D341Med (cell line): ENCODE data around the gene MKKS.

Source experiments
- DNase-seq: peaks from one replicate; pipeline ENCODE4 v3.0.0; 2012; ENCODE audit warnings: low spot score

MKKS gene

GRCh38 chr20:10433623-10434466 lies at the start of gene MKKS:
MKKS (minus strand) TSS chr20:10434222; CDS start chr20:10413514, 20,708 bp downstream.
- peak; percentile 91 for DNase-seq

DNA sequence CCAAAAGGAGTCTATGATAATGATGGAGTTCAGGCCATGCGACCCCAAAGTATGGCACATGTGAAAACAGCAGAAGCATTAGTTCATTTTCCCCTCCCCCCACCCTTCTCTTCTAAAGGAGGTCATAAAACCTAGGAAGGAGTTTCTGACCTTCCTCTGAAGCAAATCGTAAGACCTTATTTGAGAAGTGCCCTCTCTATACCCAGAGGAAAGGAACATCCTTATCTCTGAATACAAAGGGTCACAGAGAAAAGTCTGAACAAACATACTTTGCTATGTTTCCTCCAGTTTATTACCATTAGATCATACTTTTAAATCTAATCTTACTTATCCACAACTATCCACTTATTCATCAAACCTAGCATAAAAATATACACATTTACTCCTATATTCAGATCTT lies 49.7 kb upstream of the MKKS start:
- no peak for DNase-seq

GRCh38 chr20:10481676-10482075 lies 47.7 kb upstream of the MKKS start:
- no peak for DNase-seq

DNA sequence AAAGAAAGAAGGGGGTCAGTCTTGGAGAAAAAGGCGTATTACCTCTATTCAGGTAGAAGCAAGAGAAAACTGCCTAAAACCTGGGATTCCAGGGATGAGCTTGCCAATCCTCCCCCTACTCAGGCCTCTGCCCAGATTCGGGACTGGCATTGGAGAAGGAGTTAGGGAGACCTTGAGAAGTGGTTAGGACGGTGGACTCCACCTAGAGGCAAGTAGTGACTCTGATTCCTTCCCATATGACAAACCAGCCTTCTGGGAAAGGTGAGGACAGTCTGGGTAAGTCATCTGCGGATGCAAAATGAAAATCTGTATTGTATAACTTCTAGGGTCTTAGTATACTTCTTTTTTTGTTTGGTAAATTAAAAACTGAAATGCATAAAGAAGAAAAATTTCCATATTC lies 44.9 kb upstream of the MKKS start:
- DNase-seq = no peak

DNA sequence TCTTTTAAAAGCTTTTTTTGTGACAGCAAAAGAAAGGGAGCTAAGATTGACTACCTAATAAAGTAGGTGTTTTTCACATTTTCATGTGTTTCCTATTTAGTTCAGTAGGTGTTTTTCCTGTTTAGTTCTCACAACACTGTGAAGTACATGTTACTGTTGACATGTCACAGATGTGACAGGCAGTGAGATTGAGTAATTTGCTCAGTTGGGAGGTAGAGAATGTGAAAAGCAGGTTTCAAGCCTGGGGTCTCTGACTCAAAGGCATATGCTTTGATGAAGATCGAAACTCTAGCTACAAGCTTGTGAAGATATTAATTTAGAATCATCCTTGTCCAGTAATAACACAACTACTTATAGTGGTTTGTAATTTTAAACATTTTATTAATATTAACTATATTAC lies 44.2 kb upstream of the MKKS start:
- DNase-seq = no peak

- no peak for DNase-seq
Observed at GRCh38 chr20:10476319-10476724, 42.3 kb upstream of the MKKS start.

DNA sequence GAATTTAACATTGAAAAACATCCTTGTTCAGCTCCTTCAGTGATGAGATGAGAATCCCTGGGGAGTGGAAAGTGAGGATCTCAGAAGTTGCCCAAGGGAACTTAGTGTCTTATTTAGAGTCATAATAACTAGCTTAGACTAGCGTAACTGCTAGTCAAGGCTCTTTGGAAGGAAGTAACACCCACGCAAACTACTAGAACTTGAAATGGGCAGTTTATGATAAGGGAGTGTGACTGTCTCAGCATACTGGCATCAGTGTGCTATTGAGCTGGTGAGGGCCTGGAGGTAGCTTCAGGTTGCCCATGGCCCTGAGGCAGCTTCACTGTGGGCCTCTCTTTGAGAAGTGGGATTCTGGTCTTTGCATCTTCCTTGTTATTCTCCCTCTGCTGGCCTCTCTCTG lies 41.2 kb upstream of the MKKS start:
- DNase-seq = no peak

DNA sequence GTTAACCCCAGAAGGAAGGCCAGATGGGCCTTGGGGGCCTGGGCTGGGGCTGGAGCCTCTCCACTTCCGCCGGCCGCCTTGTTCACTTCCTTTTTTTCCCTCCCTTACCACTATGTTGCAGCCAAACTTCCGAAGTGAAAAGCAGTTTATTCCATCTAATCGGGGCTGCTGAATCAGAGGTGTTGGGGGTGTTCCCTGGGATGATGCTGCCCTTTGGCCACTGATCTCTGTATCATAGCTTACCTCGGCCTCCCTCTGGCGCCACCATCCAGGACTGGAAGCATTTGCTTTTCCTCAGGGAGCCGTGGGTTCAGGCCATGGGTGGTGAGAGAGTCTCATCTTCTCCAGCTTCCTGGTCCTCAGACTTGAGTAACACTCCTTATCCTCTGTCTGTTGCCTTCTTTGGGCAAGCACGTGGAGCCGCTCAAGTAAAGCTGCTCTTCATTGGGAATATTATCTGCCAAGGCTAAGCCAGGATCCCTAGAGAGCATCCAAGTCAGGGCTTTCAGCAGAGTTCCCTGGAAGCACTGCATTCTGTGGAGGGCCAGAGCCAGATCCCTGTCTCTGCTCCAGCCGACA lies 40.7 kb upstream of the MKKS start:
- peak; percentile 75 for DNase-seq

GRCh38 chr20:10472871-10473270 lies 38.8 kb upstream of the MKKS start:
- no peak for DNase-seq

- no peak for DNase-seq
Observed at GRCh38 chr20:10470276-10470675, 36.3 kb upstream of the MKKS start.

GRCh38 chr20:10469599-10469998 lies 35.6 kb upstream of the MKKS start:
- DNase-seq = peak; percentile 59

DNA sequence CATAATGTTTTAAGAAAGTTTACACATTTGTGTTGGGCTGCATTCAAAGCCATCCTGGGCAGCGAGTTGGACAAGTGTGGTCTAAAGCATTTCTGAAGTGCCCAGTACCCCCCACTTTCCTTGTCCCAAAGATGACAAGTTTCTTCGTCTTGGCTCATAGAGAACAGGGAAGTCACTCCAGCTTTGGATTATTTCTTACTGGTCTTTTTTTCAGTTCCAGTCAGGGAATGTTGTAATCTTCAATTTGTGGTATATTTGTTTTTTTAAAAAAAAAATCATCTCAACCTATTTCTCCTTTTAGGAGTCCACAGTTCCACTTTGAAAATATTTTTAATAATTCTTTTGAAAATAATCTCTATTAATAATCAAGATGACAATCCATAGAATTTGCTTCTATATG lies 35.0 kb upstream of the MKKS start:
- no peak for DNase-seq

DNA sequence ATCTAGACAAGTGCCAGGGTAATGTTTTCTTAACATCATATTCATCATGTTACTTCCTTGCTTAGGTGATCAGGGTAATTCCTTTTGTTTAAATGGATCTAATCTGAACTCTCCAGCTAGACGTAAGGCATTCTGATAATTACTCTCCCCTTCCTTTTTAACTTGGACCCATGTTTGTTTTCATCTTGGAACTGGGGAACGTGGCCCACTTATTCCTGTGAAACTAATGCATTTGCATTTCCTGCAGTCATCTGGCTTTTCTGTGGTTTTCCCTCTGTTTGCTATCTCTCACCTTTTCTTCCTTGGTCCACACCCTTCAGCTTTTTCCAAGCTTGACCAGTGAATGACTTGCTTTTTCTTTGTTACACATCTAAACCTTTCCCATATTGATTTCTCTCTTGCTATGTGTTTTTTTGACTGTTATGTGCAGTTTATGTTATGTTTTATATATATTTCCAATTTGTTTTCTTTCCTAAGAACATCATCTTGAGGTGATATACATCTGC lies 34.4 kb upstream of the MKKS start:
- DNase-seq = no peak

DNA sequence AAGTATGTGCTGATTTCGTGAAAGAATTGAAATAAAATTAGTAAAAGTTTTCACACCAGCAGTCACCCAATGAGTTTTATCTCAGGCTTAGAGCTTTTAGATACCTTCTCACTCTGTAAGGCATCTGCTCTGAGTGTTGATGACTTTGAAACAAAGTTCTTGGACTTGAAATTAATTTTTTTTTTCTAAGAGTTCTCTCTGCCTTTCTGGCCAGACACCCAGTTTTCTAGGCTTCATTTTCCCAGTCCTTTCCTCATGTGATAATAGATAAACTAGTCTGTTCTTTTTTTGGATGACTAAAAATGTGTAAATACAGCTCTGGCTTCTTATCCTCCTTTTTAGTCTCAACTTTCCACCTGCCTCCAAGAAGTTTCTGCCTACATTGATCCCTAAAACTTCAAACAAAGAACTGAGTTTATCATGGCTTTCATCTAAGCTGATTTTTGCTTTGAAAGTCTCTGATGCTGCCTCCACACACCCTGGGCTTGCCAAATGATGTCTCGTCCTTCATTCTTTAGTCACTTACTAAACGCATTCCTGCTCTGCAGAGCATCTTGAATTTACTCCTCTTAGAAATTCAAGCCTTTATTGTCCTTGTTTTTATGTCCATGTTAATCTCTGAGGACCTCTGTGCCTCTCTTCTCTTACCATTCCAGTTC lies 33.8 kb upstream of the MKKS start:
- DNase-seq = no peak

- no peak for DNase-seq
Observed at GRCh38 chr20:10466855-10467254, 32.8 kb upstream of the MKKS start.

DNA sequence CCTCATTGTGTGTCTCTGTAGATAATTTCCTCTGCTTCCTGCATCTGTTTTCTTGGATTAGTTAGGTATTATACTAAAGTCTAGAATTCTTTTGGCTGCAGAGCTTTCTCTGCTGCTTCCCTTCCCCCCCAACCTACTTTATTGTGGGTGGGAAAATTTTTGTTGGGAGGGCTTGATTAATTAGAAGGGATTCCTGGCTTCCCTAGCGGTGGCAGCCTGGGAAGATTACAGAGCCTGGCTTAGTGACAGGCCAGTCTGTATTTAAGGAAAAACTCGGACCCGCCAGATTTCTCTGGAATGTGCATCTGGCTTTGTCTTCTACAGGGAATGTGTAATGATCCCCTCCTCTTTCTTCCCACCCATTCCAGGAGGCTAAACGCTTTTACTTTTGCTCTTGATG lies 32.3 kb upstream of the MKKS start:
- DNase-seq = peak; percentile 51

- DNase-seq = no peak
Observed at GRCh38 chr20:10465135-10465534, 31.1 kb upstream of the MKKS start.

GRCh38 chr20:10463622-10464021 lies 29.6 kb upstream of the MKKS start:
- DNase-seq = no peak

DNA sequence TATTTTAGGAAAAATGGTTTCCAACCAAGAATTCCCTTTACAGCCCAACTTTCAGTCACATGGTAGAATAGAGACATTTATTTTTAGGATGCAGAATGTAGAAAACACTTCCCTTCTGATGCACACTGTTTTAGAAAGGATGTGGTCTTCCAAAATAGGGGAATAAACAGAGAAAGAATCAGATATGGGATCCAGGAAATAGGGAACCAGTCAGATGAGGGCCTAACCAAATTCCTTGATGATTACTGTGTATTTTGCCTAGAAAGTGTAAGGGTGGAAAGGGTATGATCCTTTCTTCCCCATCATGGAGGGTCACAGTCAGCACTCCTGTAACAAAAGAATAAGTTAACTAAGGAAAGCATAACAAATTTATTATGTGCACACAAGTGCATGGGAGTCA lies 28.5 kb upstream of the MKKS start:
- DNase-seq = no peak

DNA sequence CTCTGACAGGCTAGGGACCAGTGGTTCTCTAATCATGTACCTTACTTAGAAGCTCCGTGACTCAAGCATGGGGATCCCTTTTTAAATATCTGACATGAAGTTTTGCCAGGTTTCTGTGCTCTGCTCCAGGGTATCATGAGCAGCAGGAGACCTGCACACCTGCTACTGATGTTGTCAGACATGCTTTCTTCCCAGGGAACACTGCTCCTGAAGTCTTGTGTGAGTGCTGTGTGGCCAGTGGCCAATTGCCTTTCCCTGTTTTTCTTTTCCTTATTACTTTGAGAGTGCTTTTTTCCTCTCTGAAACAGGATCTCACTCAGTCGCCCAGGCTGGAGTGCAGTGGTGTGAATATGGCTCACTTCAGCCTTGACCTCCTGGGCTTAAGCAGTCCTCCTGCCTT lies 27.5 kb upstream of the MKKS start:
- no peak for DNase-seq

- no peak for DNase-seq
Observed at GRCh38 chr20:10454151-10454750, 20.2 kb upstream of the MKKS start.

GRCh38 chr20:10453241-10453640 lies 19.2 kb upstream of the MKKS start:
- no peak for DNase-seq

GRCh38 chr20:10449270-10449669 lies 15.2 kb upstream of the MKKS start:
- DNase-seq = no peak
